ENCODE results near the gene ATP6V1G3. TPM values are rescaled to one million over a fixed set of nuclear protein-coding genes. Genes with fewer than 3 reads are reported as not detected.

Gene ATP6V1G3
- total RNA-seq, 3 donors from 2014 or later, result not detected

DNA sequence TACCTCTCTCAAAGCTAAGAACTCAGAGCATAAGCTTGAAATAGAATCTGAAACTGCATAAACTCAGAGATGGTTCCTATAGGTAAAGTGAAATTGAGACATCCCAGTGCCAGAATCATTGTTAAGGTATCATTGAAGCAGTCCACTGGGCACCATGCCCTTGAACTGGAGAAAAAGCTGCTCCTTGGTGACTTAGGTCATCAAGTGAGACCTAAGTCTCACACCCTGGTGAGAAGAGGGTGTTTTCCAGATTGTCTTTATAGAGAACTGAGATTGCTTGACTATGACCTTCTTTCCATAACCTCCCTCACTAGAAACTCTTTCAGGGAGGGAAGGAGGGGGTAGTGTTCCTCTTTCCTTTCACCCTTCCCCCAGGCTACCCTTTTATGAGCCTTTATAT, 9.4 kb upstream of the ATP6V1G3 start:
- Histone ChIP-seq H3K4me1 (ENCODE audit: low read depth) (no peaks in the 10 kb centered on the region), H3K4me3 (no peak overlapping the region), H3K9me3 (no peaks in the 10 kb centered on the region), H3K36me3 (ENCODE audit: low read depth) (no peaks in the 10 kb centered on the region)
- intact Hi-C loops (cut with DNase I, micrococcal nuclease), result no loop called here
- TF ChIP-seq, protein P1, sequence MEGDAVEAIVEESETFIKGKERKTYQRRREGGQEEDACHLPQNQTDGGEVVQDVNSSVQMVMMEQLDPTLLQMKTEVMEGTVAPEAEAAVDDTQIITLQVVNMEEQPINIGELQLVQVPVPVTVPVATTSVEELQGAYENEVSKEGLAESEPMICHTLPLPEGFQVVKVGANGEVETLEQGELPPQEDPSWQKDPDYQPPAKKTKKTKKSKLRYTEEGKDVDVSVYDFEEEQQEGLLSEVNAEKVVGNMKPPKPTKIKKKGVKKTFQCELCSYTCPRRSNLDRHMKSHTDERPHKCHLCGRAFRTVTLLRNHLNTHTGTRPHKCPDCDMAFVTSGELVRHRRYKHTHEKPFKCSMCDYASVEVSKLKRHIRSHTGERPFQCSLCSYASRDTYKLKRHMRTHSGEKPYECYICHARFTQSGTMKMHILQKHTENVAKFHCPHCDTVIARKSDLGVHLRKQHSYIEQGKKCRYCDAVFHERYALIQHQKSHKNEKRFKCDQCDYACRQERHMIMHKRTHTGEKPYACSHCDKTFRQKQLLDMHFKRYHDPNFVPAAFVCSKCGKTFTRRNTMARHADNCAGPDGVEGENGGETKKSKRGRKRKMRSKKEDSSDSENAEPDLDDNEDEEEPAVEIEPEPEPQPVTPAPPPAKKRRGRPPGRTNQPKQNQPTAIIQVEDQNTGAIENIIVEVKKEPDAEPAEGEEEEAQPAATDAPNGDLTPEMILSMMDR (IDR thresholded peaks at IDR 0.05), result no peak
- DNase-seq, result no peak
- ATAC-seq, result no peak

DNA sequence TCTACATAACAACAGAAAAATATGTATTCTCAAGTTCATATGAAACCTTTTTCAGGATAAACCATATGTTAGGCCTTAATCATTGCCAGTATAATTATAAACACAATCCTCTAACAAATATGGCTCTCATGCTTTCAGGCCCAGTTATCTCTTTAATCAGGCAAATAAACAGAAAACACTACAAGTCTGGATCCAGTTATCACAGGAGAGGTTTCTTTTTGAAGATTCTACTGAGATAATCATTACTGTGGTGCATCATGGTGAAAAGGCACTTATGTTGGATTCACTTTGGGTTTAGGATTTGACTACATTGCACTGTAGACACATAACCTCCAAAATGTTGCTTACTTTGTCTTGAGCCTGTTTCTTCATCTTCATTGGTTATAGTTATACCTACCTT, 8.4 kb upstream of the ATP6V1G3 start:
- intact Hi-C loops (cut with DNase I, micrococcal nuclease), result no loop called here
- Histone ChIP-seq H3K4me3 (no peak overlapping the region), H3K4me1 (ENCODE audit: low read depth) (no peaks in the 10 kb centered on the region), H3K9me3 (no peaks in the 10 kb centered on the region), H3K36me3 (ENCODE audit: low read depth) (no peaks in the 10 kb centered on the region)
- no peak for ATAC-seq
- DNase-seq, result no peak
- TF ChIP-seq, protein P1 (IDR thresholded peaks at IDR 0.05), result no peak

DNA sequence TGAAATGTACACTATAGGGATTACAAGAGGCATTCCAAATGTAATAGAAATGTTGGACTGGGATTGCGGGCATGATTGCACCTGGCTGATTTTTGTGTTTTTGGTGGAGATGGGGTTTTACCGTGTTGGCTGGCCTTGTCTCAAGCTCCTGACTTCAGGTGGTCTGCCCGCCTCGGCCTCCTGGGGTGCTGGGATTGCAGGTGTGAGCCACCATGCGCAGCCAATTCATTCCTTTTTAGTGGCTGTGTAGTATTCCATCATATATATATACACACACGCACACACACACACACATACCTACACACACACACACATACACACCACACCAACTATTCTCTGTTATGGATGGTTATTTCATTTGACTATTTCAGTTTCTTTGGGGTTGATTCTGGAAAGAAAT, 4.7 kb upstream of the ATP6V1G3 start:
- no peaks in the 10 kb centered on the region for H3K4me1 ChIP-seq (ENCODE audit: low read depth)
- no peak overlapping the region for H3K4me3 ChIP-seq
- H3K36me3 ChIP-seq (ENCODE audit: low read depth), result no peaks in the 10 kb centered on the region
- DNase-seq (no peak), ATAC-seq (no peak)
- TF ChIP-seq, protein P1 (IDR thresholded peaks at IDR 0.05), result no peak
- intact Hi-C loops (cut with DNase I, micrococcal nuclease), result no loop called here
- no peaks in the 10 kb centered on the region for H3K9me3 ChIP-seq

DNA sequence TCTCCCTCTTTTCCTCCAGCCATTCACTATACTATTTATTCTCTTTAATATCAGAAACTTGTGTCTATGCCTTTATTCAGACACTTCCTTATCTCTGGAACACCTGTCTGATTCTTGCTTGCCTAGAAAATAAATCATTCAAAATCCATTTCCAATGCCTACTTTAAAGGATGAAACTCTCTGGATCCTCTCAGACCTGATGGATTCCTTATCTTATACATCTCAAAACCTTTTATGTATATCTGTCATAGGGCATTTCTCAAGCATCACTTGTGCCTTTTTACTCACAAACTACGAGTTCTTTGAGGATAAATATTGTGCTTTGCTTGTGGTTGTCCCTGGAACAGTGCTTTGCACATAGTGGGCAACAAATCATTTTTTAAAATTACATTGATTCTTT, 3.8 kb upstream of the ATP6V1G3 start:
- ATAC-seq (no peak), DNase-seq (no peak)
- H3K4me3 ChIP-seq, result no peak overlapping the region
- no peaks in the 10 kb centered on the region for H3K9me3 ChIP-seq
- TF ChIP-seq, protein P1 (IDR thresholded peaks at IDR 0.05), result no peak
- intact Hi-C loops (cut with DNase I, micrococcal nuclease), result no loop called here
- H3K36me3 ChIP-seq (ENCODE audit: low read depth), result no peaks in the 10 kb centered on the region
- H3K4me1 ChIP-seq (ENCODE audit: low read depth), result no peaks in the 10 kb centered on the region

DNA sequence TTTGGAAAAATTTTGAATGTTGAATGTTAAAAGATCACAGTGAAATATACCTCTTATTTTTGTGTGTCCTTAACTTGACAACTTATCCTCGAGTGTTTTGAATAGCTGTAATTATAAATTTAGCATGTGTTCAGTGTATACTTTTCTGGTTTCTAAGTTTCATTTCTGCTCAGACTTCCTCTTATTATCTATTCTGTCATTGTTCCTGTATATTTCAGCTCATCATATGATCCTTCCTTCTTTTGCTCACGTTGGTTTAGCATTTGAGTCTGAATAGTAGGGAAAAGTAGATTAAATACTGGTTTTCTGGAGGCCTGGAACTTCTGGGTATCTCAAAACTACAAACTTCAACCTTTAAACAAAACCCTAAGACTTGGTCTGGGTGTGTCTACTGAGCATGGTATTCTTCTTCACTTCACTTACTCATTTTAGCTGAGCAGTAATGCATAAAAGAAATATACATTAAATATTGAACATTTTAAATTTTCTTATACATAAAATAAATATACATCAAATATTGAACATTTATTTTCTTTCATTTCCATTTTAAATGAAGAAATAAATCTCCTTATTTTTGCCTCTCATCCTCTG, 3.3 kb upstream of the ATP6V1G3 start:
- intact Hi-C loops (cut with DNase I, micrococcal nuclease), result no loop called here
- Histone ChIP-seq H3K9me3 (no peaks in the 10 kb centered on the region), H3K4me3 (no peak overlapping the region), H3K36me3 (ENCODE audit: low read depth) (no peaks in the 10 kb centered on the region), H3K4me1 (ENCODE audit: low read depth) (no peaks in the 10 kb centered on the region)
- TF ChIP-seq, protein P1 (IDR thresholded peaks at IDR 0.05), result no peak
- DNase-seq (no peak), ATAC-seq (no peak)

DNA sequence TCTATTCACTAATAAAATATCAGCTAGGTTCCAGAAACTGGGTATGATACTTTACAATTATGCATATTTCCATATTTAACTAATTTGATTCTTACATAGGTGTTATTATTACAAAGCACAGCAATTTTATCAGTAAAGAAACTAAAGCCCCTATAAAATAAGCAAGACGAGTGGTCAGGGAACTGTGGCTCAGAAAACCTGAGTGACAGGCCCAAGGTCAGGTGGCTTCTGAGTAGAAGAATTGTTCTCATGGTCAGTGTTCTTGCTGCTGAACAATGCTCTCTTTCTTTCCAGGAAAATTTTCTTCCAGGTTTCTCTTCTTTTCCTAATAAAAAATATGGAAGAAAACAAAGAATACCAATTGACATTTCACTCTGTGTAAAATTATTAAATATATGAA, 2.2 kb upstream of the ATP6V1G3 start:
- intact Hi-C loops (cut with DNase I, micrococcal nuclease), result no loop called here
- no peak overlapping the region for H3K4me3 ChIP-seq
- no peaks in the 10 kb centered on the region for H3K9me3 ChIP-seq
- H3K4me1 ChIP-seq (ENCODE audit: low read depth), result no peaks in the 10 kb centered on the region
- no peak for ATAC-seq
- TF ChIP-seq, protein P1 (IDR thresholded peaks at IDR 0.05), result no peak
- H3K36me3 ChIP-seq (ENCODE audit: low read depth), result no peaks in the 10 kb centered on the region
- DNase-seq, result no peak
